ENCODE measurements around the gene C12orf56.
A peak's percentile ranks its signal among the peaks of the same experiment; 100 is the strongest.

Gene C12orf56

GRCh38 chr12:64222009-64222765 is 168.4 kb downstream of the C12orf56 start, which contains the start of gene KICS2:
TSS of gene KICS2 (minus strand) at chr12:64222296. CDS start at chr12:64222237, 59 bp downstream.
- TF ChIP-seq TCF4 (CRISPR knock-in tag; IDR thresholded peaks at IDR 0.05; ENCODE audit: borderline replicate concordance) (peak; percentile 65; the same call in 1 of the 2 replicates), GLIS3 (CRISPR knock-in tag; IDR thresholded peaks at IDR 0.05) (0 out of 2 replicates have a peak, but pooled peaks have one; percentile 4), ZNF565 (CRISPR knock-in tag; conservative IDR thresholded peaks at IDR 0.05; ENCODE audit: low read depth) (peak; percentile 92), TSHZ2 (CRISPR knock-in tag; IDR thresholded peaks at IDR 0.05) (peak; percentile 66; the same call in 1 of the 2 replicates), SNAI2 (CRISPR knock-in tag; IDR thresholded peaks at IDR 0.05) (0 out of 2 replicates have a peak, but pooled peaks have one; percentile 56), ZFP3 (CRISPR knock-in tag; IDR thresholded peaks at IDR 0.05) (peak; percentile 91), PPARA (CRISPR knock-in tag; IDR thresholded peaks at IDR 0.05; ENCODE audit: borderline replicate concordance) (peak; percentile 21; the same call in 1 of the 2 replicates), ZFP30 (CRISPR knock-in tag; IDR thresholded peaks at IDR 0.05) (no peak), BACH2 (CRISPR knock-in tag; IDR thresholded peaks at IDR 0.05; ENCODE audit: borderline replicate concordance) (no peak), ZC3H10 (CRISPR knock-in tag; IDR thresholded peaks at IDR 0.05) (no peak), OSR1 (CRISPR knock-in tag; IDR thresholded peaks at IDR 0.05) (no peak), CREB5 (CRISPR knock-in tag; IDR thresholded peaks at IDR 0.05; ENCODE audit: low read depth) (peak; percentile 84), TOX (CRISPR knock-in tag; IDR thresholded peaks at IDR 0.05; ENCODE audit: borderline replicate concordance) (no peak), CSRNP3 (CRISPR knock-in tag; IDR thresholded peaks at IDR 0.05) (0 out of 2 replicates have a peak, but pooled peaks have one; percentile 7), CSDC2 (CRISPR knock-in tag; IDR thresholded peaks at IDR 0.05) (peak; percentile 80)
- ATAC-seq, result peak; percentile 95

GRCh38 chr12:64221651-64222008 is 168.9 kb downstream of the C12orf56 start:
- peak; percentile 95 for ATAC-seq
- TF ChIP-seq ZNF70 (CRISPR knock-in tag; IDR thresholded peaks at IDR 0.05), result no peak
- no peak for TF ChIP-seq RARB (CRISPR knock-in tag; IDR thresholded peaks at IDR 0.05)
- no peak for TF ChIP-seq PPARA (CRISPR knock-in tag; IDR thresholded peaks at IDR 0.05; ENCODE audit: borderline replicate concordance)
- no peak for TF ChIP-seq TOX (CRISPR knock-in tag; IDR thresholded peaks at IDR 0.05; ENCODE audit: borderline replicate concordance)
- no peak for TF ChIP-seq ZFP30 (CRISPR knock-in tag; IDR thresholded peaks at IDR 0.05)
- no peak for TF ChIP-seq ZNF8 (CRISPR knock-in tag; IDR thresholded peaks at IDR 0.05)
- TF ChIP-seq OSR1 (CRISPR knock-in tag; IDR thresholded peaks at IDR 0.05), result no peak
- no peak for TF ChIP-seq GLIS3 (CRISPR knock-in tag; IDR thresholded peaks at IDR 0.05)
- no peak for TF ChIP-seq POU6F1 (CRISPR knock-in tag; IDR thresholded peaks at IDR 0.05; ENCODE audit: borderline replicate concordance, low read depth)
- TF ChIP-seq ZFP3 (CRISPR knock-in tag; IDR thresholded peaks at IDR 0.05), result no peak
- no peak for TF ChIP-seq TSHZ2 (CRISPR knock-in tag; IDR thresholded peaks at IDR 0.05)
- TF ChIP-seq ARNTL (CRISPR knock-in tag; IDR thresholded peaks at IDR 0.05; ENCODE audit: borderline replicate concordance, low read depth), result no peak
- no peak for TF ChIP-seq CREB5 (CRISPR knock-in tag; IDR thresholded peaks at IDR 0.05; ENCODE audit: low read depth)
